GM12878 (cell line): ENCODE results near the gene RPL9. TPM values are rescaled to one million over a fixed set of nuclear protein-coding genes. Genes with fewer than 3 reads are reported as not detected.
"Not testable (repeated sequence)": the region's sequence is repeated elsewhere in the genome, so short reads cannot be mapped to it uniquely, and the experiment has no call there.

Source experiments
- ATAC-seq: fragments of 200-7000 bp; cut with Tn5 transposase; 3 replicates; pipeline ENCODE4 v1.9.1; 2020; ENCODE audit warnings: mild to moderate bottlenecking, moderate library complexity
- BruUV-seq: library from RNA; stranded (reverse); fragments of 400-500 nt; replicated peaks from 2 replicates; lab custom pipeline; 2021; lab: Mats Ljungman, UMichigan
- CTCF ChIA-PET: fragments of 300-600 bp; sonication (Branson Sonifier 250); formaldehyde crosslinking; extraction: SDS; loops from one replicate; lab custom pipeline; 2021; ENCODE audit warnings: inconsistent platforms; lab: Yijun Ruan, JAX
- POLR2A ChIA-PET: fragments of 350-600 bp; formaldehyde crosslinking; extraction: SDS; loops from one replicate; lab custom pipeline; 2021; ENCODE audit warnings: inconsistent platforms; lab: Charles Lee
- RAD21 ChIA-PET: fragments of 300-600 bp; sonication (Branson Sonifier 250); formaldehyde crosslinking; loops from one replicate; lab custom pipeline; 2023; ENCODE audit warnings: antibody characterized with exemption; ENCODE audit not compliant: unreplicated experiment; lab: Charles Lee
- SMC1A ChIA-PET: fragments of 300-600 bp; sonication (Branson Sonifier 250); formaldehyde crosslinking; loops from one replicate; lab custom pipeline; 2023; ENCODE audit not compliant: unreplicated experiment, uncharacterized antibody; lab: Charles Lee
- DNase-seq: peaks from one replicate; pipeline ENCODE4 v3.0.0-alpha.2; 2011; ENCODE audit warnings: low read depth, low spot score
- FAIRE-seq: peaks from 3 replicates; lab custom pipeline; 2011; peaks lifted over from hg19 to GRCh38; lab: Jason Lieb, UNC
- H2AFZ ChIP-seq: 2 replicates; pipeline ENCODE4 v1.6.0; 2011; ENCODE audit warnings: low read depth, low read length, control low read depth; ENCODE audit not compliant: control insufficient read depth
- H3K27ac ChIP-seq: 2 replicates; pipeline ENCODE4 v1.5.1; 2011; ENCODE audit warnings: control low read depth; ENCODE audit not compliant: control insufficient read depth, insufficient read depth
- H3K27me3 ChIP-seq, 2 experiments: replicated peaks in 1 of 2; 2 replicates each; pipeline versions ENCODE4 v1.6.0 to v1.6.1; 2011; ENCODE audit warnings: low read length in 1 of 2; ENCODE audit not compliant: control insufficient read depth in 2 of 2, insufficient read depth in 2 of 2
- H3K36me3 ChIP-seq, 2 experiments: 2 replicates each; pipeline ENCODE4 v1.5.1; 2011; ENCODE audit warnings: low read length in 1 of 2; ENCODE audit not compliant: control insufficient read depth in 2 of 2, insufficient read depth in 2 of 2
- H3K4me1 ChIP-seq: 2 replicates; pipeline ENCODE4 v1.6.1; 2011; ENCODE audit warnings: mild to moderate bottlenecking, low read length, moderate library complexity, mixed read lengths; ENCODE audit not compliant: control insufficient read depth, insufficient read depth
- H3K4me2 ChIP-seq: 2 replicates; pipeline ENCODE4 v1.6.0; 2011; ENCODE audit warnings: control low read depth; ENCODE audit not compliant: control insufficient read depth, insufficient read depth
- H3K4me3 ChIP-seq: fragments of 200-600 bp; sonication (generic); 2 replicates; pipeline ENCODE4 v1.5.1; 2016
- H3K79me2 ChIP-seq: 2 replicates; pipeline ENCODE4 v1.6.0; 2011; ENCODE audit warnings: low read length; ENCODE audit not compliant: control insufficient read depth, insufficient read depth
- H3K9ac ChIP-seq: 2 replicates; pipeline ENCODE4 v1.8.0; 2011; ENCODE audit warnings: low read length, control low read depth, mixed read lengths; ENCODE audit not compliant: control insufficient read depth, insufficient read depth
- H3K9me3 ChIP-seq: replicated peaks from 3 replicates; pipeline ENCODE4 v1.5.1; 2011; ENCODE audit warnings: mild to moderate bottlenecking, low read length; ENCODE audit not compliant: control insufficient read depth, insufficient read depth
- H4K20me1 ChIP-seq: 2 replicates; pipeline ENCODE4 v1.6.0; 2011; ENCODE audit not compliant: control insufficient read depth, insufficient read depth
- BMI1 ChIP-seq: fragments of 450-650 bp; IDR thresholded peaks from 2 replicates; pipeline ENCODE4 v1.6.1; 2016; ENCODE audit warnings: mild to moderate bottlenecking, moderate library complexity, borderline replicate concordance
- EED ChIP-seq: sonication (generic); IDR thresholded peaks from 2 replicates; pipeline ENCODE4 v1.6.1; 2016; ENCODE audit warnings: antibody characterized with exemption, low read depth
- HDGF ChIP-seq: fragments of 450-650 bp; IDR thresholded peaks from 2 replicates; pipeline ENCODE4 v1.6.1; 2016; ENCODE audit warnings: antibody characterized with exemption
- MTA3 ChIP-seq: IDR thresholded peaks from 2 replicates; pipeline ENCODE4 v1.6.1; 2012; ENCODE audit warnings: low read length, inconsistent platforms, borderline replicate concordance
- NFYA ChIP-seq: IDR thresholded peaks from 2 replicates; pipeline ENCODE4 v1.6.1; 2011; ENCODE audit warnings: low read depth, mild to moderate bottlenecking, low read length, improper control_type of control experiment, borderline replicate concordance
- NR2C2 ChIP-seq: IDR thresholded peaks from 2 replicates; pipeline ENCODE4 v1.6.1; 2011; ENCODE audit warnings: borderline replicate concordance, low read depth; ENCODE audit not compliant: control insufficient read depth, insufficient read length
- PKNOX1 ChIP-seq: fragments of 450-650 bp; IDR thresholded peaks from 2 replicates; pipeline ENCODE4 v1.6.1; 2016; ENCODE audit warnings: mild to moderate bottlenecking
- POLR2AphosphoS2 ChIP-seq: IDR thresholded peaks from 2 replicates; pipeline ENCODE4 v1.6.1; 2011; ENCODE audit warnings: low read depth, mild to moderate bottlenecking, low read length, improper control_type of control experiment, moderate library complexity
- RFX5 ChIP-seq: IDR thresholded peaks from 2 replicates; pipeline ENCODE4 v1.6.1; 2011; ENCODE audit warnings: low read depth, low read length, improper control_type of control experiment
- RUNX3 ChIP-seq: IDR thresholded peaks from 2 replicates; pipeline ENCODE4 v1.6.1; 2012; ENCODE audit warnings: low read length, inconsistent platforms
- SRF ChIP-seq, 2 experiments: IDR thresholded peaks; 2 replicates each; pipeline ENCODE4 v1.6.1; 2011; ENCODE audit warnings: low read depth in 2 of 2, low read length in 2 of 2, mild to moderate bottlenecking in 1 of 2, moderate library complexity in 1 of 2
- WGBS: methylation state at CpG from one replicate; pipeline ENCODE4 v1.1.6; 2016; ENCODE audit warnings: low lambda C conversion rate; ENCODE audit not compliant: insufficient replicate concordance, insufficient coverage; ENCODE audit errors: missing lambda C conversion rate; 5-methylcytosine and 5-hydroxymethylcytosine counted together
- in situ Hi-C: fragments of 300-500 bp; cut with MboI; formaldehyde crosslinking; loops from 9 replicates; pipeline ENCODE4 v1.14.3; 2018; ENCODE audit warnings: mixed read lengths
- intact Hi-C: fragments of 100-400 bp; cut with micrococcal nuclease; formaldehyde crosslinking; loops from one replicate; pipeline ENCODE4 v1.14.2; 2022; ENCODE audit not compliant: unreplicated experiment
- polyA plus RNA-seq, 11 experiments: library from polyadenylated mRNA; depleted of rRNA in 4 of 11; unstranded in 6 of 11; stranded (reverse) in 5 of 11; fragments of >200 nt; fragmentation: Nextera tagmentation in 4 of 11; fragmentation: Illumina TruSeq in 1 of 11; extraction: Ambion mirVana in 4 of 11; extraction: Trizol in 1 of 11; gene quantifications; 1 replicate in 1 of 11; 2 replicates in 10 of 11; pipeline versions ENCODE4 v1.2.1 to v1.2.3, GENCODE V29; 2011 to 2016; ENCODE audit warnings: inconsistent platforms in 2 of 11, missing spikeins in 2 of 11, low read depth in 1 of 11
- total RNA-seq, 4 experiments: library from RNA; depleted of rRNA in 3 of 4; stranded (reverse); fragments of >200 nt in 3 of 4; fragmentation: Illumina TruSeq in 1 of 4; extraction: Trizol in 1 of 4; gene quantifications; 2 replicates each; pipeline versions ENCODE4 v1.2.1 to v1.2.3, GENCODE V29; 2013 to 2021
- TF ChIP-seq, protein P1 (sequence below): fragments of 450-650 bp; IDR thresholded peaks from 2 replicates; pipeline ENCODE4 v1.6.1; 2014; ENCODE audit warnings: mild to moderate bottlenecking

Gene RPL9
- total and polyA plus RNA-seq, 10 of the 15 experiments (the other 5 are each of a cell fraction or from before 2014, with no cell fraction given): 1,006 to 4,767 (median 2,910) TPM

GRCh38 chr4:39458161-39458504 lies 589 bp downstream of the RPL9 start:
- FAIRE-seq, H2AFZ ChIP-seq, H3K27me3 ChIP-seq, H3K4me1 ChIP-seq, H3K9me3 ChIP-seq, H4K20me1 ChIP-seq, DNase-seq, BruUV-seq, in situ Hi-C loops: not testable (repeated sequence)
- H3K36me3 ChIP-seq: peaks cover 4 to 36% of the 10 kb centered on the region in 2 experiments
- ATAC-seq: peak; percentile 18
- H3K79me2 ChIP-seq: peaks cover 57% of the 10 kb centered on the region
- WGBS: under 1% methylated on average over 13 of the region's 13 CpGs
- H3K4me2 ChIP-seq: peak overlapping the region; percentile 92
- ChIA-PET SMC1A (interaction anchor here (0.7 to 2.5 kb wide), 7 partner anchors 10 to 525 kb away, joined by 3 to 9 read pairs (median 3); no protein-coding TSS in a partner anchor), POLR2A (interaction anchor here (0.5 to 2.5 kb wide), 5 partner anchors 10 to 182 kb away, joined by 3 to 9 read pairs (median 4); partner anchors contain the start of gene RFC1), RAD21 (interaction anchor here (1.4 kb wide), 1 partner anchor 46 kb away, joined by 3 read pairs; no protein-coding TSS in a partner anchor), CTCF (interaction anchor here (0.7 to 2.4 kb wide), 5 partner anchors 11 to 859 kb away, joined by 3 to 12 read pairs (median 3); no protein-coding TSS in a partner anchor)
- H3K4me3 ChIP-seq: peak overlapping the region; percentile 94
- H3K27ac ChIP-seq: peak overlapping the region; percentile 92
- intact Hi-C loops: loop anchor here (5.0 kb wide), 2 partner anchors 159 to 556 kb away; no protein-coding TSS in a partner anchor
- peak overlapping the region; percentile 87 for H3K9ac ChIP-seq
- TF ChIP-seq EED: 0 out of 2 replicates have a peak, but pooled peaks have one; percentile 3
- 0 out of 2 replicates have a peak, but pooled peaks have one; percentile 7 for TF ChIP-seq MTA3
- TF ChIP-seq, all 136 proteins: peak for 2; not testable (repeated sequence) for 134

DNA sequence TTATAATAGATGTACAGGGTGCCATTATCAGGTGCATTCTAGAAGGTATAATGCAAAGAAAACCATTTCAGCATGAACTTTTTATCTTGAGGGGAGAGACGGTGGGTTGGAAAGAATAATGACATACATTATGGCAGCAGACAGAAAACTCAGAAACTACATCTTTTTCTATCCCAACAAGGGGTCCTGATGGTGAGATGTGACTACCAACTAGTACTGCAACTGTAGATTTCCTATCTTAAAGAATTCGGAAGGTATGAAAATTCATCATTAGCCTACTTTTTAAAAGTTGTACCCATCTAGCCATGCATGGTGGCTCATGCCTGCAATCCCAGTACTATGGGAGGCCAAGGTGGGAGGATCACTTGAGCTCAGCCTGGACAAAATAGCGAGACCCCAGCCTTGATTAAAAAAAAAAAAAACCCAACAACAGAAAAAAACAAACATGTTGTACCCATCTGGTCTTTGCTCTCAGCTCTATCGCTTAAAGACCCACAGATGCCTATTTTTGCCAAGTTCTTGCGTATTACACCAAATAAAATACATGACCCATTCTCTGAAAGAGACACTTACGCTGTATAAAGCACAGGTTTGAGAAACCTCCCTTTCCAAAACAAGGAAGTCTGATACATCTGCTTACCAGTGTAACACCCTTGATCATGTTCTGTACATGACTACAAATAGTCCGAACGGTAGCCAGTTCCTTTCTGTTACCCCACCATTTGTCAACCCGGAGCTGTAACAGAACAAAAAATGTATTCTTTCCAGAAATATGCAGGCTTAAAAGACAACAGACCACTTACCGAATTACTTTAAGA lies 1.6 kb downstream of the RPL9 start:
- Histone ChIP-seq H3K27me3 (no peaks in the 10 kb centered on the region), H3K4me2 (peak overlapping the region; percentile 92), H3K4me1 (peaks cover 2% of the 10 kb centered on the region; the same call in 1 of the 2 replicates), H3K27ac (peak overlapping the region; percentile 92), H4K20me1 (peaks cover 7% of the 10 kb centered on the region), H3K4me3 (peak overlapping the region; percentile 94), H3K36me3 (peaks cover 4 to 40% of the 10 kb centered on the region in 2 experiments), H3K9ac (peak overlapping the region; percentile 87), H3K9me3 (no peaks in the 10 kb centered on the region; the same call in 2 of the 3 replicates), H2AFZ (no peak overlapping the region), H3K79me2 (peaks cover 57% of the 10 kb centered on the region)
- ChIA-PET SMC1A (interaction anchor here (0.6 to 2.5 kb wide), 10 partner anchors 9 to 554 kb away, joined by 3 to 9 read pairs (median 4); partner anchors contain the start of gene RFC1), RAD21 (interaction anchor here (1.2 to 1.4 kb wide), 2 partner anchors 45 to 229 kb away, joined by 3 read pairs; no protein-coding TSS in a partner anchor), POLR2A (interaction anchor here (0.6 to 2.5 kb wide), 6 partner anchors 9 to 1507 kb away, joined by 3 to 9 read pairs (median 3); partner anchors contain the start of gene RFC1), CTCF (interaction anchor here (1.2 to 2.4 kb wide), 6 partner anchors 9 to 554 kb away, joined by 3 to 12 read pairs (median 8); no protein-coding TSS in a partner anchor)
- no peak for DNase-seq
- FAIRE-seq: no peak
- ATAC-seq: no peak
- TSS peak; percentile 57 for BruUV-seq
- WGBS: 15% methylated on average over 10 of the region's 10 CpGs
- in situ Hi-C loops (no loop called here), intact Hi-C loops (loop anchor here (5.0 kb wide), 2 partner anchors 160 to 555 kb away; no protein-coding TSS in a partner anchor)
- no peak for TF ChIP-seq SRF (IDR thresholded peaks at IDR 0.05; ENCODE audit: low read depth in 2 of 2, low read length in 2 of 2)
- TF ChIP-seq BMI1: no peak
- TF ChIP-seq NR2C2: no peak
- TF ChIP-seq RFX5: no peak
- TF ChIP-seq, protein P1, sequence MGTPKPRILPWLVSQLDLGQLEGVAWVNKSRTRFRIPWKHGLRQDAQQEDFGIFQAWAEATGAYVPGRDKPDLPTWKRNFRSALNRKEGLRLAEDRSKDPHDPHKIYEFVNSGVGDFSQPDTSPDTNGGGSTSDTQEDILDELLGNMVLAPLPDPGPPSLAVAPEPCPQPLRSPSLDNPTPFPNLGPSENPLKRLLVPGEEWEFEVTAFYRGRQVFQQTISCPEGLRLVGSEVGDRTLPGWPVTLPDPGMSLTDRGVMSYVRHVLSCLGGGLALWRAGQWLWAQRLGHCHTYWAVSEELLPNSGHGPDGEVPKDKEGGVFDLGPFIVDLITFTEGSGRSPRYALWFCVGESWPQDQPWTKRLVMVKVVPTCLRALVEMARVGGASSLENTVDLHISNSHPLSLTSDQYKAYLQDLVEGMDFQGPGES: no peak
- TF ChIP-seq RUNX3: no peak
- TF ChIP-seq NFYA: no peak
- TF ChIP-seq POLR2AphosphoS2: no peak
- no peak for TF ChIP-seq PKNOX1
- no peak for TF ChIP-seq HDGF
